HG02642 (cell line): ENCODE results near the gene CD164.
"Not testable (repeated sequence)": the region's sequence is repeated elsewhere in the genome, so short reads cannot be mapped to it uniquely, and the experiment has no call there.

Experiments
- ATAC-seq: cut with Tn5 transposase; IDR thresholded peaks from one replicate; pipeline ENCODE4 v1.9.1; 2021; ENCODE audit warnings: mild to moderate bottlenecking; ENCODE audit not compliant: unreplicated experiment, poor library complexity

The CD164 gene

GRCh38 chr6:109345986-109346385, 36.3 kb downstream of the CD164 start:
- no peak for ATAC-seq

GRCh38 chr6:109344226-109344625, 38.0 kb downstream of the CD164 start:
- no peak for ATAC-seq

GRCh38 chr6:109343518-109343917, 38.7 kb downstream of the CD164 start:
- no peak for ATAC-seq

GRCh38 chr6:109342911-109343310, 39.4 kb downstream of the CD164 start:
- no peak for ATAC-seq

- no peak for ATAC-seq
Observed at GRCh38 chr6:109342506-109342905, 39.8 kb downstream of the CD164 start.

GRCh38 chr6:109340811-109341210, 41.5 kb downstream of the CD164 start:
- no peak for ATAC-seq

GRCh38 chr6:109339906-109340678, 42.2 kb downstream of the CD164 start:
- no peak for ATAC-seq

GRCh38 chr6:109336221-109336961, 45.9 kb downstream of the CD164 start:
- ATAC-seq: no peak

- ATAC-seq: not testable (repeated sequence)
Observed at GRCh38 chr6:109333870-109334269, 48.4 kb downstream of the CD164 start.

- ATAC-seq: no peak
Observed at GRCh38 chr6:109332748-109333147, 49.5 kb downstream of the CD164 start.

GRCh38 chr6:109331081-109331480, 51.2 kb downstream of the CD164 start:
- ATAC-seq: no peak

- ATAC-seq: no peak
Observed at GRCh38 chr6:109330263-109330662, 52.0 kb downstream of the CD164 start.

- no peak for ATAC-seq
Observed at GRCh38 chr6:109328629-109329028, 53.6 kb downstream of the CD164 start.

- ATAC-seq: no peak
Observed at GRCh38 chr6:109327959-109328358, 54.3 kb downstream of the CD164 start.

- no peak for ATAC-seq
Observed at GRCh38 chr6:109327491-109327890, 54.8 kb downstream of the CD164 start.

GRCh38 chr6:109326351-109326750, 55.9 kb downstream of the CD164 start:
- ATAC-seq: no peak

GRCh38 chr6:109325400-109325801, 56.9 kb downstream of the CD164 start:
- no peak for ATAC-seq

GRCh38 chr6:109323241-109323640, 59.0 kb downstream of the CD164 start:
- ATAC-seq: no peak

- peak; percentile 45 for ATAC-seq
Observed at GRCh38 chr6:109322825-109323224, 59.4 kb downstream of the CD164 start.

GRCh38 chr6:109321752-109322151, 60.5 kb downstream of the CD164 start:
- no peak for ATAC-seq

GRCh38 chr6:109320072-109320471, 62.2 kb downstream of the CD164 start:
- no peak for ATAC-seq
